ENCODE measurements around the gene BCAS3.

BCAS3 gene

DNA sequence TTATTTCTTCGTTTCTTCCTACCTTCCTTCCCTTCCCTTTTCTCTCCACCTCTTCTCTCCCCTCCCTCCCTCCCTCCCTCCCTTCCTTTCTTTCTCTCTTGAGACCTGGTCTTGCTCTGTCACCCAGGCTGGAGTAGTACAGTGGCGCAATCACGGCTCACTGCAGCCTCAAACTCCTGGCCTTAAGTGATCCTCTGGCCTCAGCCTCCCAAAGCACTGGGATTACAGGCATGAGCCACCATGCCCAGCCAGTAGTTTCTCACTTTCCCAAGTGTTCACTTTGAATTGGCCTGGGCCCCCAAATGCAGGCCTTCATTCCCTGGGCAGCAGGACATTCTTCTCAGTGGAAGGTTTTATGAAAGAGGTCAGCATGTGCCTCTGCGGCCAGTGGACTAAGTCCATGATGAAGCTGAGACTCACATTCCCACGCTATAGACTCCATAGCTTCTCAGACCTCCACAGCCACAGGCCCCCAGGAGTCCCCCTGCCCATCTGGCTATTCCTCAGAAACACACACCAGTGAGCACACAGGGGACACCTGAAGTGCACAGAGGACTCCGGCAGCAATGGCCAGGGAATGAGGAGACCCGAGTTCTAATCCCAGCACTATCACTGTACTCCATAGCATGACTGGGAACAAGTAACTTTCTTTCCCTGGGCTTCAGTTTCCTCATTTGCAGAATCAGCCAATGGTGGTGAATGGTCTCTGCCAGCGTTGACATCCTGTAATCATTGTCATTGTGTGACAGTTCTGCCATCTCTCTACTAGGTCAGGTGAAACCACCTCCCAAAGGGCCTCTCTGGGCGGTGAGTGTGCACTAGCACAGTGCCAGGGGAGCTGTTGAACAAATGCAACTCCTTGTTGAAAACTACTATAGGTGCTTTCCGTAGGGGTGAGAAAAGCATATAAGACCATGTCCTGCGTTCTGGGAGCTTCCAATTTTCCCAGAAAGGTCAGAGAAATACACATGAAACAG is 652.8 kb downstream of the BCAS3 start:
- TF ChIP-seq, protein P1, sequence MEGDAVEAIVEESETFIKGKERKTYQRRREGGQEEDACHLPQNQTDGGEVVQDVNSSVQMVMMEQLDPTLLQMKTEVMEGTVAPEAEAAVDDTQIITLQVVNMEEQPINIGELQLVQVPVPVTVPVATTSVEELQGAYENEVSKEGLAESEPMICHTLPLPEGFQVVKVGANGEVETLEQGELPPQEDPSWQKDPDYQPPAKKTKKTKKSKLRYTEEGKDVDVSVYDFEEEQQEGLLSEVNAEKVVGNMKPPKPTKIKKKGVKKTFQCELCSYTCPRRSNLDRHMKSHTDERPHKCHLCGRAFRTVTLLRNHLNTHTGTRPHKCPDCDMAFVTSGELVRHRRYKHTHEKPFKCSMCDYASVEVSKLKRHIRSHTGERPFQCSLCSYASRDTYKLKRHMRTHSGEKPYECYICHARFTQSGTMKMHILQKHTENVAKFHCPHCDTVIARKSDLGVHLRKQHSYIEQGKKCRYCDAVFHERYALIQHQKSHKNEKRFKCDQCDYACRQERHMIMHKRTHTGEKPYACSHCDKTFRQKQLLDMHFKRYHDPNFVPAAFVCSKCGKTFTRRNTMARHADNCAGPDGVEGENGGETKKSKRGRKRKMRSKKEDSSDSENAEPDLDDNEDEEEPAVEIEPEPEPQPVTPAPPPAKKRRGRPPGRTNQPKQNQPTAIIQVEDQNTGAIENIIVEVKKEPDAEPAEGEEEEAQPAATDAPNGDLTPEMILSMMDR (IDR thresholded peaks at IDR 0.05; ENCODE audit: low read depth, low read length), result no peak
- DNase-seq (ENCODE audit: low read depth in 2 of 2), result no peak
- no peak overlapping the region for H3K4me3 ChIP-seq (replicated peaks in 1 of 2; ENCODE audit: low read depth in 2 of 2, low read length in 2 of 2)

DNA sequence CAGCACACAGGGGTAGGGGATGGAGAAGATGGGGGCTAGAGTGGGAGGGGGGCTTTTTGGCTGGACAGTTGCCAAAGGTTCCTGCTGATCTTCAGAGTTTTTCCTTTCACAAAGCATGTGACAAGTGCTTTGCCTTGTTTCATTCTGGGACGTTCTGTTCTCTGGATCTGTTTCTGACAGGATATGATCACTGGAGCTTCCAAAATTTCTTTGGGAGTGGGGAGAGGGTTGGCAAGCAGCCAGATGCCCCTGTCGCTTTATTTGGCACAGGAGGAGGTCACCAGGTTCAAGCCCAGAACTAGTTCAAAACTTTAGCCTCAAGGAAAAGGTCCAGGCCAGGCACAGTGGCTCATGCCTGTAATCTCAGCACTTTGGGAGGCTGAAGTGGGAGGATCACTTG is 653.5 kb downstream of the BCAS3 start:
- H3K4me3 ChIP-seq (replicated peaks in 1 of 2; ENCODE audit: low read depth in 2 of 2, low read length in 2 of 2), result no peak overlapping the region
- TF ChIP-seq, protein P1 (IDR thresholded peaks at IDR 0.05; ENCODE audit: low read depth, low read length), result no peak
- DNase-seq (ENCODE audit: low read depth in 2 of 2), result no peak

DNA sequence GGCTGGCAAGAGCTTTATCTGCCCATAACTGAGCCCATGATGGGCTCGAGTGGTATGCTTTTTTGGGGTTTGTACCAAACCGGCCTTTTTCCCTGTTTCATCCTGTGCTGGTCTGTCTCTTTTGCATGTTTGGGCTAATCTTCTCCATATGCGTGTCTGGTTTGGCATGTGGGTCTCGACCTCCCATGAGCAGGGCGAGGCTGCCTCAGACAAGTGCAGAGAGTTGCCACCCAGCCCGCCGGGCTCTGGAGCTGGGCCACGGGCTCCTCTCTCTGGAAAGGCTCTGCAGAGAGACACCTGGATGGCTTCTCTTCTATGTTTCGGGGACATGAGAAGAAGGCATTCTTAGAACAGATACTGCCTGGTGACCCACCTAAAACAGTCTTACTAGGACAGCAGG is 654.2 kb downstream of the BCAS3 start:
- TF ChIP-seq, protein P1 (IDR thresholded peaks at IDR 0.05; ENCODE audit: low read depth, low read length), result no peak
- no peak overlapping the region for H3K4me3 ChIP-seq (replicated peaks in 1 of 2; ENCODE audit: low read depth in 2 of 2, low read length in 2 of 2)
- no peak for DNase-seq (ENCODE audit: low read depth in 2 of 2)

DNA sequence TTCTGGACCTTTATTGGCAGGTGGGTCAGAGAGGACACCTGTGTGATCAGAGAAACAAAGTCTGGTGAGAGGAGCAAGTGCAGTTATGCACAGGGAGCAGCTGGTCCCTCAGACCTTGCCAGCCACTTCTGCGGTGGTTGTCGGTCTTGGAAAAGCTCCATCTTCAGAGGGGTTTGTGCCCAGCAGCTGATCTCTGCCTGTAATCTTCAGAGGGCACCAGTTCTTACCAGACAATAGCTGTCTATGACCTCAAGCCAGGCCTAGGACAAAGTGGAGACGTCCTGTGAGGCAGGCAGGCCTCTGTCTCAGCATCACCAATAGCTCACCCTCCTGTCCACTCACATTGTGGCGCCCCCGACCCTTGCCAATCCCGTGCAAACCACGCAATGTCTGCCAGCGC is 655.5 kb downstream of the BCAS3 start:
- no peak overlapping the region for H3K4me3 ChIP-seq (replicated peaks in 1 of 2; ENCODE audit: low read depth in 2 of 2, low read length in 2 of 2)
- DNase-seq (ENCODE audit: low read depth in 2 of 2), result no peak
- TF ChIP-seq, protein P1 (IDR thresholded peaks at IDR 0.05; ENCODE audit: low read depth, low read length), result no peak

DNA sequence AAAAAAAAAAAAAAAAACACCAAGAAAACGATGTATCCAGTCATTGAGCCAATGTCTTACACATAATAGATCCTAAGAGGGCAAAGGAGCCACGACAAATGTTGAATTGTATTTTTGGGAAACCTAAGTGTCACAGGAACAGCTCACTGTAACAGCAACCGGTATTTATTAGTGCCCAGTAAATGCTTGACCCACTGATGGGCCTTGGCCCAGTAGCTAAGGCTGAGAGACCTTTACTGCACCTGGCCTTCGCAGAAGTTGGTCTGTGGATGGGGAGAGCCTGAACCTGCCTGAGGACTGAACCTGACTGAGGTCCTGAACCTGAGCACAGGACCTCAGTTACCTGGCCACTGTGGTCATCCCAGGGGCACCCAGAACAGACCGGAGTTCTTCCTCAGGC is 657.0 kb downstream of the BCAS3 start:
- TF ChIP-seq, protein P1 (IDR thresholded peaks at IDR 0.05; ENCODE audit: low read depth, low read length), result no peak
- no peak for DNase-seq (ENCODE audit: low read depth in 2 of 2)
- H3K4me3 ChIP-seq (replicated peaks in 1 of 2; ENCODE audit: low read depth in 2 of 2, low read length in 2 of 2), result no peak overlapping the region

DNA sequence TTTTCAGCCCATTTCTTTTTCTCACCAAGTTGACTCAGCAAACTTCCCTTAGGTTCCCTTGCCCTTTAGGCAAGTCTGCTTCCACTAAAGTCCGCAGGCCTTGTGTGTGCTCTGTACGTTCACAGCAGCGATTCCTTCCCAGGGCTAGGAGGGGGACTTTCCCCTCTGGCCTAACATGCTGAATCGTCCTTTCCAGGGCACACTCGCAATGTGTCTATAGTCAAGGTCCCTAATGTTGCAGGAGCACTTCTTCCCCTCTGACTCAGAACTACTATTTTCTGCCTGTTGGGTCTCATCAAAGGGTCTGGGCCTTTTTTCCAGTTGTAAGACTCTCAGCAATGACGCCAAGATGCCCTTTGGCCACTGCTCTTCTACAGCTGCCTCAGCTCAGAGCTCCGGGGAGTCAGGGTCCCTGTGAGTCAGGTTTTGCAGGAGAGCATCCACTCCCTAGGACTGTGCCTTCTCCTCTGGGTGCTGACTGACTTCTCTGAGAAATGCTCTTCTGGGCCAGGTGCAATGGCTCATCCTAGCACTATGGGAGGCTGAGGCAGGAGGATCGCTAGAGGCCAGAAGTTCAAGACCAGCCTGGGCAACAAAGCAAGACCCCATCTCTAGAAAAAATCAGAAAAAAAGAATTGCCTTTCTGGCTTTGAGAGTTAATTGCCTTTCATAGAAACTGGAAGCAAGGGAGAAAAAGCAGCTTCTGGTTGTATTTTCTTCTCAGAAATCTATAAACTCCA is 657.6 kb downstream of the BCAS3 start:
- no peak overlapping the region for H3K4me3 ChIP-seq (replicated peaks in 1 of 2; ENCODE audit: low read depth in 2 of 2, low read length in 2 of 2)
- DNase-seq (ENCODE audit: low read depth in 2 of 2), result peak; percentile 35 to 83
- TF ChIP-seq, protein P1 (IDR thresholded peaks at IDR 0.05; ENCODE audit: low read depth, low read length), result no peak
